SU-DHL-6 (cell line): Measurements from ENCODE around the gene GABRB1.

Experiments used
- H2AFZ ChIP-seq: fragments of 200-600 bp; sonication (generic); 2 replicates; pipeline ENCODE4 v1.6.1; 2014; ENCODE audit warnings: low read depth, mild to moderate bottlenecking, moderate library complexity, mixed read lengths, antibody characterized with exemption, low read length; ENCODE audit not compliant: severe bottlenecking
- H3F3A ChIP-seq: fragments of 200-600 bp; shearing (Covaris generic); 2 replicates; pipeline ENCODE4 v1.6.0; 2016; ENCODE audit warnings: antibody characterized with exemption, mild to moderate bottlenecking; ENCODE audit not compliant: insufficient read depth
- H3K27ac ChIP-seq: fragments of 200-600 bp; sonication (generic); 2 replicates; pipeline ENCODE4 v1.5.1; 2016; ENCODE audit warnings: low read depth, mild to moderate bottlenecking, low read length, moderate library complexity, mixed read lengths
- H3K27me3 ChIP-seq: fragments of 200-600 bp; sonication (generic), shearing (Covaris generic); 2 replicates; pipeline ENCODE4 v1.6.0; 2014; ENCODE audit warnings: mild to moderate bottlenecking, low read length
- H3K36me3 ChIP-seq: fragments of 200-600 bp; sonication (generic); 2 replicates; pipeline ENCODE4 v1.6.1; 2014; ENCODE audit warnings: mild to moderate bottlenecking, low read length, mixed read lengths
- H3K4me2 ChIP-seq: fragments of 300-600, 200-600 bp; shearing (Covaris generic), sonication (generic); 2 replicates; pipeline ENCODE4 v1.6.0; 2014; ENCODE audit warnings: low read length, low read depth, mild to moderate bottlenecking; ENCODE audit not compliant: poor library complexity, severe bottlenecking
- H3K4me3 ChIP-seq: fragments of 200-600 bp; sonication (generic); 2 replicates; pipeline ENCODE4 v1.5.1; 2014; ENCODE audit warnings: antibody characterized with exemption, low read length, mild to moderate bottlenecking, mixed read lengths; ENCODE audit not compliant: insufficient read depth, poor library complexity, severe bottlenecking
- H3K79me2 ChIP-seq: fragments of 200-600 bp; sonication (generic); 2 replicates; pipeline ENCODE4 v1.6.1; 2014; ENCODE audit warnings: mild to moderate bottlenecking, low read length, moderate library complexity; ENCODE audit not compliant: insufficient read depth
- H3K9ac ChIP-seq: fragments of 200-600 bp; sonication (generic); 2 replicates; pipeline ENCODE4 v1.7.0; 2014; ENCODE audit warnings: mild to moderate bottlenecking, low read length
- H3K9me2 ChIP-seq: fragments of 200-600 bp; sonication (generic); replicated peaks from 2 replicates; pipeline ENCODE4 v1.6.1; 2014; ENCODE audit warnings: low read length; ENCODE audit not compliant: insufficient read depth
- H3K9me3 ChIP-seq: fragments of 200-600 bp; sonication (generic); 2 replicates; pipeline ENCODE4 v1.6.1; 2014; ENCODE audit warnings: low read length, mixed read lengths; ENCODE audit not compliant: insufficient read depth
- H4K20me1 ChIP-seq: fragments of 200-600 bp; sonication (generic); 2 replicates; pipeline ENCODE4 v1.6.1; 2014; ENCODE audit warnings: low read depth, mild to moderate bottlenecking, antibody characterized with exemption, low read length, moderate library complexity, mixed read lengths
- CTCF ChIP-seq: fragments of 200-600 bp; sonication (generic); IDR thresholded peaks from one replicate; pipeline ENCODE4 v1.5.1; 2017; ENCODE audit warnings: antibody characterized with exemption, mild to moderate bottlenecking, low read length, moderate library complexity; ENCODE audit not compliant: insufficient read depth, poor library complexity, severe bottlenecking
- EZH2phosphoT487 ChIP-seq: fragments of 200-600 bp; sonication (generic), shearing (Covaris generic); conservative IDR thresholded peaks from 2 replicates; pipeline ENCODE4 v1.6.1; 2018; ENCODE audit warnings: mild to moderate bottlenecking, antibody characterized with exemption, low read length, moderate library complexity, mixed read lengths

The GABRB1 gene

GRCh38 chr4:47213971-47214370 lies 182.6 kb downstream of the GABRB1 start:
- no peak overlapping the region for H3K4me2 ChIP-seq
- no peaks in the 10 kb centered on the region for H3K79me2 ChIP-seq
- H3K9me3 ChIP-seq, result no peaks in the 10 kb centered on the region
- H2AFZ ChIP-seq, result no peak overlapping the region
- H3K27ac ChIP-seq, result no peak overlapping the region
- no peak overlapping the region for H3K9ac ChIP-seq
- no peaks in the 10 kb centered on the region for H3F3A ChIP-seq
- H4K20me1 ChIP-seq, result no peaks in the 10 kb centered on the region
- no peaks in the 10 kb centered on the region for H3K9me2 ChIP-seq
- no peak overlapping the region for H3K4me3 ChIP-seq
- no peaks in the 10 kb centered on the region for H3K27me3 ChIP-seq
- TF ChIP-seq EZH2phosphoT487, result no peak
- TF ChIP-seq CTCF, result no peak
- no peaks in the 10 kb centered on the region for H3K36me3 ChIP-seq

GRCh38 chr4:47215759-47216158 lies 184.4 kb downstream of the GABRB1 start:
- Histone ChIP-seq H3K9ac (no peak overlapping the region), H2AFZ (no peak overlapping the region), H3K27ac (no peak overlapping the region), H4K20me1 (no peaks in the 10 kb centered on the region), H3K4me2 (no peak overlapping the region), H3K9me2 (no peaks in the 10 kb centered on the region), H3K9me3 (no peaks in the 10 kb centered on the region), H3K36me3 (no peaks in the 10 kb centered on the region), H3K4me3 (no peak overlapping the region), H3K79me2 (no peaks in the 10 kb centered on the region), H3K27me3 (no peaks in the 10 kb centered on the region), H3F3A (no peaks in the 10 kb centered on the region)
- TF ChIP-seq CTCF, result no peak
- no peak for TF ChIP-seq EZH2phosphoT487

DNA sequence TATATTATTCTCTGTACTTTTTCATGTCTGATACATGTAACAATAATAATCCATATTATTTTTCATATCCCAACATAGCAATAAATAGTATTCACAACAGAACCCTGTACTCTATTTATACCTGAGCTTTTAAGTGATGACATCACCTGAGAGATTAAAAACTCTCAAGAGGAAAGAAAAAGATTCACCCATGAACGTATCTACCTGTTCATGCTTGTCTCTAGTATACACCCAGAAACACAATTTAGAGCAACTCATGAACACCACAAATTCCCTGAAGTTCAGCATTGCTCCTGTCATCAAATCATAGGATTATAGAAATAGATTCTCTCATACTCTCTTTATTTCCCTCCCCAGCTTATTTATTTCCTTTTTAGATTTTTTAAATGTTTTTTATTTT lies 185.9 kb downstream of the GABRB1 start:
- no peaks in the 10 kb centered on the region for H3K27me3 ChIP-seq
- H3F3A ChIP-seq, result no peaks in the 10 kb centered on the region
- no peaks in the 10 kb centered on the region for H3K9me3 ChIP-seq
- no peak overlapping the region for H3K27ac ChIP-seq
- no peaks in the 10 kb centered on the region for H3K79me2 ChIP-seq
- no peak overlapping the region for H3K4me2 ChIP-seq
- no peaks in the 10 kb centered on the region for H3K9me2 ChIP-seq
- H3K4me3 ChIP-seq, result no peak overlapping the region
- no peak overlapping the region for H2AFZ ChIP-seq
- H3K36me3 ChIP-seq, result no peaks in the 10 kb centered on the region
- no peak for TF ChIP-seq EZH2phosphoT487
- no peak for TF ChIP-seq CTCF
- no peaks in the 10 kb centered on the region for H4K20me1 ChIP-seq
- no peak overlapping the region for H3K9ac ChIP-seq
